GM15510 (cell line): Measurements from ENCODE around the gene COBL.

ENCODE experiments used
- POLR2A ChIP-seq: IDR thresholded peaks from 3 replicates; pipeline ENCODE4 v1.6.1; 2011; ENCODE audit warnings: borderline replicate concordance; ENCODE audit not compliant: insufficient read length; ENCODE audit errors: extremely low read depth

The COBL gene

GRCh38 chr7:51138123-51139085 lies 178.2 kb downstream of the COBL start:
- TF ChIP-seq POLR2A, result no peak

DNA sequence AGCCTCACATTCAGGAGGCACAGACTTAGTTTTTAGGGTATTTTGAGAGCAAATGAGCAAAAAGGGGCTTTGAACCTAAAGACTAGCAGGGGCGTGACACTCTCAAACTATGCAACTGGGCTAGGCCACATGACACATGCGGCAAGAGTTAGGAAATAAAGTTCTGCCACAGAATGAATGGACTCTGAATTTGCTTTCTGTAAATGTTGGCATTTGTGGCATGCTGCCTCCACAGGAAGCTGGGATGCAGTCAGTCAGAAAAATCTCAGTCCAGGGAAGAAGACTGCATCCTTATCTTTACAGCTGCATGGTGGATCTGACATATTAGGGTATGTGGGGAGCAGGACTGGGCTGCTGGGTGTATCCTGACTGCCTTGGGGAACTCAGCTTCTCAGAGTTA lies 181.0 kb downstream of the COBL start:
- TF ChIP-seq POLR2A, result no peak

DNA sequence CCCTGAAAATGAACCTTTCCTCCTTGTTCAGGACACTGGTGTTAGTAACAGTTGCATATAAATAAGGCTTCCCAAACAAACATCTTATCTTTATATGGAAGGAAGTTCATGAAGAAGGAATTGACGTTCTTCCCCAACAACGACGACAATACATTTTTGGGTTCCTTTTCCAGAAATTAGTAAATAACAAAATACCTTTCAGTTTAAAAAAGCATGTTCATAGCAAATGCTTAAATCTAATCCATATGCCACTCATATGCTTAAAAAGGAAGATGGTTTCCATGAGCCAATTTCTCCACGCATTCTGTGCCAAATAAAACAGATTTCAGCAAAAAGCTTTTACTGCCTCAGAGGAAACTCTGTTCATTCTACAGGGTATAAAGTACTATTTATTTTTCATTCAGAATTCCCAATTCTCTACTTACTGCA lies 182.6 kb downstream of the COBL start:
- TF ChIP-seq POLR2A, result no peak

DNA sequence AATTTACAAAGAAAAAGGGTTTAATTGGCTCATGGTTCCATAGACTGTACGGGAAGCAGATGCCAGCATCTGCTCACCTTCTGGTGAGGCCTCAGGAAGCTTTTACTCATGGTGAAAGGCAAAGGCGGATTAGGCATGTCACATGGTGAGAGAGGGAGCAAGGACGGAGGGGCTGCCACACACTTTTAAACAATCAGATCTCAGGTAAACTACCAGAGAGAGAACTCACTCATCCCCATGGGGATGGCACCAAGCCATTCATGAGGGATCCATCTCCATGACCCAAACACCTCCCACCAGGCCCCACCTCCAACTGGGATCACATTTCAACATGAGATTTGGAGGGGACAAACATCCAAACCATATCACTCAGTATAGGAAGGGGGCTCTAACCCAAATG lies 183.9 kb downstream of the COBL start:
- TF ChIP-seq POLR2A, result no peak

- TF ChIP-seq POLR2A, result no peak
These were observed 186.8 kb downstream of the COBL start for GRCh38 chr7:51129527-51130472.

GRCh38 chr7:51128545-51129435 lies 187.8 kb downstream of the COBL start:
- TF ChIP-seq POLR2A, result no peak

- no peak for TF ChIP-seq POLR2A
These were observed 189.0 kb downstream of the COBL start for GRCh38 chr7:51127618-51127904.

DNA sequence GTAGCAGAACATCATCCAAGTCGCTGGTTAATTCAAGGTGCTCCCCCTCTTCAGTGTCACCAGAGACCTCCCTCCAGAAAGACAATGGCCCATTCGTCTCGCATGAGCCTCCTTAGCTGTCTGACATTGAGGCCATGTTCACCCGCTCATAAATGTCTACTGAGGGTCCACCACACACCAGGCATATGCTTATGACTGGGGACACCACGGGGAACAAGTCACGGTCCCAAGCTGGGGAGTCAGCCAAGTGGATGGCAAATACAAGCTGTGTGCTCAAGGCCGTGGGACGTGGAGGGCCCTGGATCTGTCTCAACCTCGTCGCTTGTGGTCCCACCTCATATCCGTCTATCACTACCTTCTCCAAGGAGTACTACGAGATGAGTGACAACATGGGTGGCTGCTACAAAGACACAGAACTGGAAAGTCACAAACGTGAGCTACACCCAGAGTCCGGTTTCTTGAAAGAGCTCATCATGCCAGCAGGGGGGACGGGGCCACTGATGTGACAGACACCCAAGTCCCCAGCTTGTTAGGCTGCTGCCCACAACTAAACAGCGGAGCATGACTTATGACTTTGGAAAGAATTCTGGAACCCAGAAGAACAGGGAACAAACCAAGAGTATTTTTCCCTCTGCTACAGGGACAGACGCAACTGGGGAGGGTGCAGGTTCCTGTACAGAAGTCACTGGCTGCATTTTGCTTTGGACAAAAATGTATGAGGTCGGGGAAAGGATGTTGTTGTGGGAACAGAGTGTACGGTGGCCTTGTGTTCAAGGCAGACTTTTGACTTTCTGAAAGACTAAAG lies 189.6 kb downstream of the COBL start:
- no peak for TF ChIP-seq POLR2A

DNA sequence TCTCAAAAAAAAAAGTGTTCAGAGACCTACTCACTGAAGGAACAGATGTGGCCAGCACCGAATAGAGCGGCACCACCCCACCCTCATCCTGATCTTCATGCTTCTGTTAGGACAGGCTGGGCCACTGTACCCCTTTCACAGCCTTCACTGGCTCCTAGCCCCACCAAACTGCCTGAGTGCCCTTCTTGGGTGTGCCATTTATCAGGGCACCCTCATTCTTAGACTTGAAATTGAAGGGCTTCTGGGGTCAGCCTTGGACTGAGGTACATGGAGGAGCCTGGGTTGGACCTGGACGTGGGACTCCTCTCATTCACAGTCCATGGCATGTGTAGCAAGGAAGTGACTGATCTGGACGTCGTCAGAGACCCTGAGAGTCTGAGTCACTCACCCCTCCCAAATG lies 190.3 kb downstream of the COBL start:
- no peak for TF ChIP-seq POLR2A

DNA sequence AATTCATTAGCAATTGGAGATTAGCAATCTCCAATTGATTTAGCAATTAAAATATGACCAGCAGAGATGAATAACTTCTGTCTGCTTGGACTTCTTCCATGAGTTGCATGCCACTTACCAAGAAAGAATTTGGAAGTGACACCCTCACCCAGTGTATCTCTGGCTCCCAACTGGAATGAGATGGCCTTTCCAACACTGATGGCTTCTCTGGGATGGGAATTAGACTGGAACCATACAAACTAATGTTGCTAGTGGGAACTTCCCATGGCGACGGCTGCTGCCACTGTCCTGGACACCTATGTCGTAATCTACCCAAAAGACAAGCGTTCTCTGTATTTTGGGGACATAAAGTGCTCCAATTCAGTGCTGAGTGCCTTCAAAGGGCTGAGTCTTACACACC lies 192.3 kb downstream of the COBL start:
- TF ChIP-seq POLR2A, result no peak

DNA sequence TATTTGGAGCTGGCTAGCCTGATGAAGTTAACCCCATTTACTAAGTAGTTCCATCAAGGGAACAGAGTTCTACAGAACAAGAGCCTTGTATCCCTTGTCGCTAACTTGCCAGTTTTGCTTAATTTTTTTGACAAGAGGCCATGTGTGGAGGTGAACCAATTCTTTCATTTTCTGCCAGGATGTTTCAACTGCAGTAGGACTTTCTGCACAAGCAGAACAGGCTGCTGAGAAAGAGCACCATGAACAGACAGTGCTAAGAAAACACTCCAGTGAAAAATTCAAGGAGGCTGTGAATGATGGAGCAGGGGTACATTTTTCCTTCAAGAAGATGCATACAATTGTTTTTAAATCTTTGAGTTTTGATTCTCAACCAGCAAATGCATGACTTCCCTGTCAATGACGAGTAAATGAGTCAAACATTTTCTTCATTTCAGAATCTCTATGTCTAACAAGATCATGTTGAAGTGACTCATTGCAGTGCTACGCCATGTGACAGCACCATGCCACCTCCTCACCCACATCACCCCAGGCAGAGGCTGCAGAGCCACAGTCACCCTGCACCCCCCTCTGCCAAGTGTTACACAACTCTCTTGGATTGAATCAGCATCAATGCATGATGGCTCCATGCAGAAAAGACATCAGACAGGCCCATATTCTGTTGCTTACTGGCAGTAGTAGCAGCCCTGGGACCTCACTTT lies 193.1 kb downstream of the COBL start:
- no peak for TF ChIP-seq POLR2A

DNA sequence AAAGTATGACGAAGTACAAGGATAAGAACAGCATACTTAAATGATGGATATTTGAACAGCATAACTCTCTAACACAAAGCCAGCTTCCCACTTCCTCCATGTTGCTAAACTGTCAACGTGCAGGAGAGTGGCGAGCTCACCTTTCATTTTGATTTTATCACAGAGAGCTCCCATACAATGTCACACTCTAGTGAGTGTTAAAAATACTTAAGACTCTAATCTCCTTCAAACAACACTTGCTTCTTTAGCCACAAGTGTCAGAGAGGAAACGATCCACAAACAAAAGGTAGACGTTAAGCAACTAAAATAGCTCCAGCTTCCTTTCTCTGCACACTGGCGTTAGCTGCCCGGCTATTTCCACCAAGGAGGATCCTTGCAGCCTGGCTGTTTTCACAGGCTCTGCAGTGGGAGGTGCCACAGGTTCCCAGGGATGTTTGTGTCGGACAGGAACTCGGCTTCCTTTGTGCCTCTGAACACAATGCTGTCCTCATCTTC lies 194.6 kb downstream of the COBL start:
- no peak for TF ChIP-seq POLR2A
